ENCODE measurements around the gene NKAIN2. TPM values are rescaled to one million over a fixed set of nuclear protein-coding genes. Genes with fewer than 3 reads are reported as not detected.
"Not testable (repeated sequence)": the region's sequence is repeated elsewhere in the genome, so short reads cannot be mapped to it uniquely, and the experiment has no call there.

The NKAIN2 gene
- total RNA-seq, 1 experiment from 2014 or later: 2.2 TPM

DNA sequence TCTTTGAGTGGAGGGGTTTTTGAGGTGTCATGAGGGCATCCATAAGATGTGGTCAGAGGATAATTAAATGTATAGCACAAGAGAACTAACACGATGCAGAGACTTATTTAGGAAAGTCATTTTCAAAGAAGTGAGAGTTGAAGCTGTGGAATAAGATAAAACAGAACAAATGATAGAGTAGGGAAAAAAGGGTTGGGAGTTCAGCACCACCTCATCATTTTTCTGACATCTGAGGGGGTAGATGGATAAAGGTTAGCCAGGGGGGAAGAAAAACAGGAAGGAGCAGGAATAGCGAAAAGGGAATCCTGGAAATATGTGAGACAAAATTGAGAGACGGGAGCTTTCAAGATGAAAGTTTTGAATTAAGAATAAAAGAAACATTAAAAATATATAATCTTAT, 434.2 kb downstream of the NKAIN2 start:
- intact Hi-C loops (cut with micrococcal nuclease; ENCODE audit: unreplicated experiment): no loop called here
- BruUV-seq (replicated peaks): no TSS peak
- TF ChIP-seq, protein P1, sequence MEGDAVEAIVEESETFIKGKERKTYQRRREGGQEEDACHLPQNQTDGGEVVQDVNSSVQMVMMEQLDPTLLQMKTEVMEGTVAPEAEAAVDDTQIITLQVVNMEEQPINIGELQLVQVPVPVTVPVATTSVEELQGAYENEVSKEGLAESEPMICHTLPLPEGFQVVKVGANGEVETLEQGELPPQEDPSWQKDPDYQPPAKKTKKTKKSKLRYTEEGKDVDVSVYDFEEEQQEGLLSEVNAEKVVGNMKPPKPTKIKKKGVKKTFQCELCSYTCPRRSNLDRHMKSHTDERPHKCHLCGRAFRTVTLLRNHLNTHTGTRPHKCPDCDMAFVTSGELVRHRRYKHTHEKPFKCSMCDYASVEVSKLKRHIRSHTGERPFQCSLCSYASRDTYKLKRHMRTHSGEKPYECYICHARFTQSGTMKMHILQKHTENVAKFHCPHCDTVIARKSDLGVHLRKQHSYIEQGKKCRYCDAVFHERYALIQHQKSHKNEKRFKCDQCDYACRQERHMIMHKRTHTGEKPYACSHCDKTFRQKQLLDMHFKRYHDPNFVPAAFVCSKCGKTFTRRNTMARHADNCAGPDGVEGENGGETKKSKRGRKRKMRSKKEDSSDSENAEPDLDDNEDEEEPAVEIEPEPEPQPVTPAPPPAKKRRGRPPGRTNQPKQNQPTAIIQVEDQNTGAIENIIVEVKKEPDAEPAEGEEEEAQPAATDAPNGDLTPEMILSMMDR (conservative IDR thresholded peaks at IDR 0.05; ENCODE audit: low read depth, low read length): no peak
- TF ChIP-seq EZH2 (IDR thresholded peaks at IDR 0.05; ENCODE audit: borderline replicate concordance, low read depth, low read length, poor library complexity, severe bottlenecking): no peak
- ChIA-PET POLR2A (ENCODE audit: low non-redundant PET) (no interaction called here), CTCF (no interaction called here)
- DNase-seq (ENCODE audit: low spot score): no peak
- no peak overlapping the region for H3K27ac ChIP-seq (ENCODE audit: low read depth, low read length, poor library complexity, severe bottlenecking)
- H3K4me1 ChIP-seq (ENCODE audit: insufficient read depth, low read length, poor library complexity, severe bottlenecking): no peaks in the 10 kb centered on the region
- H3K27me3 ChIP-seq (replicated peaks; ENCODE audit: insufficient read depth, low read depth, low read length, poor library complexity): no peaks in the 10 kb centered on the region
- no peaks in the 10 kb centered on the region for H3K9me3 ChIP-seq (ENCODE audit: low read depth, low read length, poor library complexity, severe bottlenecking)
- no peaks in the 10 kb centered on the region for H3K36me3 ChIP-seq (ENCODE audit: insufficient read depth, low read length, poor library complexity, severe bottlenecking)
- no peak overlapping the region for H3K4me3 ChIP-seq (ENCODE audit: low read depth, low read length, poor library complexity, severe bottlenecking)

DNA sequence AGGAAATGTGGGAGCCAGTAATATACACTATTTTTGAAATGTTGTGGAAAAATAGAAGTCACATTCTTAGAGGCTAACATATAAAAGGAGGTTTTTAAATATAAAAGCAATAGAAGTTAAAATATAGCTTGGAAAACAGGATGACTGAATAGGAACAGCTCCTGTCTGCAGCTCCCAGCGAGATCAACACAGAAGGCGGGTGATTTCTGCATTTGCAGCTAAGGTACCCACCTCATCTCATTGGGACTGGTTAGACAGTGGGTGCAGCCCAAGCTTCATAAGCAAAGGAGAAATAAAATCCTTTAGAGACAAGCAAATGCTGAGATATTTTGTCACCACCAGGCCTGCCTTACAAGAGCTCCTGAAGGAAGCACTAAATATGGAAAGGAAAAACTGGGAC, 434.7 kb downstream of the NKAIN2 start:
- CTCF ChIA-PET; H3K27ac ChIP-seq (ENCODE audit: low read depth, low read length, poor library complexity, severe bottlenecking); H3K9me3 ChIP-seq (ENCODE audit: low read depth, low read length, poor library complexity, severe bottlenecking); H3K36me3 ChIP-seq (ENCODE audit: insufficient read depth, low read length, poor library complexity, severe bottlenecking); DNase-seq (ENCODE audit: low spot score); H3K4me3 ChIP-seq (ENCODE audit: low read depth, low read length, poor library complexity, severe bottlenecking); BruUV-seq (replicated peaks); intact Hi-C loops (cut with micrococcal nuclease; ENCODE audit: unreplicated experiment); H3K4me1 ChIP-seq (ENCODE audit: insufficient read depth, low read length, poor library complexity, severe bottlenecking); H3K27me3 ChIP-seq (replicated peaks; ENCODE audit: insufficient read depth, low read depth, low read length, poor library complexity); POLR2A ChIA-PET (ENCODE audit: low non-redundant PET): not testable (repeated sequence)

DNA sequence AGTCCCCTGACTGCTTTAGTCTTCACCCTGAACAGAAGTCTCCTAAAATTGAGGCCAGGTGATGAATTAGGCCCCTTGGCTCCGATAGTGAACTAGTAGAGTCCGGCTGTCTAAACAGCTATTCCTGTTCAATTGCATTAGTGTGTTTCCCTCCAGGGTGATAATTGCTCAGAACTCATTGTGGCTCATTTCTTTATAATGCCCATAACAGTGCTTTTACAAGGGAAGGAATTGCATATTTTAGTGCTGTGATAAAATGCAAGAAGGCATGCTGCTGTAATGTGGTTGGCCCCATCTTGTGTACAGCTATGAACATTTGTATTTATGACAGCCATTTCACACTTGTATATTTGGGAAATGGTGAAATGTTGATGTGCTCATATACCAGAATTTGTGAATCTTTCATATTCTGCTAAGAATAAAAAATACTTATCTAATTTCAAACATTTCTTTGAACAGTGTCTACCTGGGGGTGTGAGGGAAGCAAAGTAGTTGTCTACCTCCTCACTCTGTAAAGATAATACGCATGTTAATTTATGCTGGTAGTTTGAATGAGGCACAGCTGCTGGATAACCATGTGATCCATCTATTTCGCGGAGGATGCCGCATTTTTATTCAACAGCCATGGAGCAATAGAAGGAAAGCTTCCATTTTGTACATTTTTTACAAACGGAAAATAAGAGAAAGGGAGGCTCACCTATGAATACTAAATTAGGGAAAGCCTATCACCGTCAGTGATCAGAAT, 451.4 kb downstream of the NKAIN2 start:
- Histone ChIP-seq H3K36me3 (ENCODE audit: insufficient read depth, low read length, poor library complexity, severe bottlenecking) (no peaks in the 10 kb centered on the region), H3K4me1 (ENCODE audit: insufficient read depth, low read length, poor library complexity, severe bottlenecking) (no peaks in the 10 kb centered on the region), H3K9me3 (ENCODE audit: low read depth, low read length, poor library complexity, severe bottlenecking) (no peaks in the 10 kb centered on the region), H3K27me3 (replicated peaks; ENCODE audit: insufficient read depth, low read depth, low read length, poor library complexity) (no peaks in the 10 kb centered on the region), H3K27ac (ENCODE audit: low read depth, low read length, poor library complexity, severe bottlenecking) (no peak overlapping the region), H3K4me3 (ENCODE audit: low read depth, low read length, poor library complexity, severe bottlenecking) (no peak overlapping the region)
- CTCF ChIA-PET: no interaction called here
- intact Hi-C loops (cut with micrococcal nuclease; ENCODE audit: unreplicated experiment): no loop called here
- POLR2A ChIA-PET (ENCODE audit: low non-redundant PET): no interaction called here
- no TSS peak for BruUV-seq (replicated peaks)
- TF ChIP-seq EZH2 (IDR thresholded peaks at IDR 0.05; ENCODE audit: borderline replicate concordance, low read depth, low read length, poor library complexity, severe bottlenecking): no peak
- TF ChIP-seq, protein P1 (conservative IDR thresholded peaks at IDR 0.05; ENCODE audit: low read depth, low read length): no peak
- DNase-seq (ENCODE audit: low spot score): peak; percentile 2

DNA sequence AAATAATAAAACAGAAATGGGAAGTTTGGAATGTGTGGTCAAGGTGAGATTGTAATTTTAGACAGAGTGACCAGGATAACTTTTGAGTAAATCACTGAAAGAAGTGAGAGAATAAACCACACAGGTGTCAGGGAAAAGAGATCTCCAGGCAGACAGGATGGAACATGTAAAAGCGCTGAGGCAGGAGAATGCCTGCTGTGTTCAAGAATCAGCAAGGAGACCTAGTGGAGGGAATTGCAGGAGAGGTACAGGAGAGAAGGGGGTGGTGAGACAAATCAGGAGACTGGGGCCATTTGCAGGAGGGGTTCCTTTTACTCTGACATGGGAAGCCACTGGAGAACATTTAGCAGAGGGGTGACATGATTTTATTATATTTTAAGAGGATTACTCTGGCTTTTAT, 456.7 kb downstream of the NKAIN2 start:
- CTCF ChIA-PET: no interaction called here
- POLR2A ChIA-PET (ENCODE audit: low non-redundant PET): no interaction called here
- TF ChIP-seq, protein P1 (conservative IDR thresholded peaks at IDR 0.05; ENCODE audit: low read depth, low read length): no peak
- no peak for TF ChIP-seq EZH2 (IDR thresholded peaks at IDR 0.05; ENCODE audit: borderline replicate concordance, low read depth, low read length, poor library complexity, severe bottlenecking)

More for the DNA sequence above, 456.7 kb downstream of the NKAIN2 start:
- no peak overlapping the region for H3K4me3 ChIP-seq (ENCODE audit: low read depth, low read length, poor library complexity, severe bottlenecking)
- H3K4me1 ChIP-seq (ENCODE audit: insufficient read depth, low read length, poor library complexity, severe bottlenecking): no peaks in the 10 kb centered on the region
- no peaks in the 10 kb centered on the region for H3K9me3 ChIP-seq (ENCODE audit: low read depth, low read length, poor library complexity, severe bottlenecking)
- intact Hi-C loops (cut with micrococcal nuclease; ENCODE audit: unreplicated experiment): no loop called here
- H3K36me3 ChIP-seq (ENCODE audit: insufficient read depth, low read length, poor library complexity, severe bottlenecking): no peaks in the 10 kb centered on the region
- H3K27ac ChIP-seq (ENCODE audit: low read depth, low read length, poor library complexity, severe bottlenecking): no peak overlapping the region
- DNase-seq (ENCODE audit: low spot score): no peak
- no peaks in the 10 kb centered on the region for H3K27me3 ChIP-seq (replicated peaks; ENCODE audit: insufficient read depth, low read depth, low read length, poor library complexity)
- BruUV-seq (replicated peaks): no TSS peak
